Upper lobe of right lung (tissue), 1 donor: ENCODE data around the gene SSC5D. TPM values are rescaled to one million over a fixed set of nuclear protein-coding genes. Genes with fewer than 3 reads are reported as not detected.

Source experiments
- ATAC-seq: fragments of 200-7000 bp; cut with Tn5 transposase; one replicate; pipeline ENCODE4 v1.9.1; 2020; ENCODE audit warnings: mild to moderate bottlenecking, moderate library complexity
- DNase-seq: peaks from one replicate; pipeline ENCODE4 v3.0.0-alpha.2; 2020
- H3K27ac ChIP-seq: fragments of 200-600 bp; one replicate; pipeline ENCODE4 v1.8.0; 2022
- H3K27me3 ChIP-seq: fragments of 200-600 bp; one replicate; pipeline ENCODE4 v1.8.0; 2022; ENCODE audit warnings: mild to moderate bottlenecking
- H3K36me3 ChIP-seq: fragments of 200-600 bp; one replicate; pipeline ENCODE4 v1.8.0; 2022
- H3K4me1 ChIP-seq: fragments of 200-600 bp; one replicate; pipeline ENCODE4 v1.8.0; 2022
- H3K4me3 ChIP-seq: fragments of 200-600 bp; one replicate; pipeline ENCODE4 v1.8.0; 2022; ENCODE audit warnings: mild to moderate bottlenecking
- H3K9me3 ChIP-seq: fragments of 200-600 bp; one replicate; pipeline ENCODE4 v1.8.0; 2022
- intact Hi-C: fragments of 100-400 bp; cut with DNase I; formaldehyde crosslinking; loops from one replicate; pipeline ENCODE4 v1.11.0; 2022
- total RNA-seq: library from RNA; stranded (reverse); fragmentation: NEBNext Ultra II Directional; extraction: Animal tissue kit (Norgen Biotek cat#: 25700); gene quantifications from one replicate; pipeline ENCODE4 v1.2.1, GENCODE V29; 2021
- TF ChIP-seq, protein P1 (sequence below): fragments of 200-600 bp; IDR thresholded peaks from one replicate; pipeline ENCODE4 v1.8.0; 2022; ENCODE audit warnings: antibody characterized with exemption
- donor health status: DM: no; HTN: yes; CAD: no; lungs with severe emphysema.

SSC5D gene
- total RNA-seq, 1 donor from 2014 or later, result 6.0 TPM

DNA sequence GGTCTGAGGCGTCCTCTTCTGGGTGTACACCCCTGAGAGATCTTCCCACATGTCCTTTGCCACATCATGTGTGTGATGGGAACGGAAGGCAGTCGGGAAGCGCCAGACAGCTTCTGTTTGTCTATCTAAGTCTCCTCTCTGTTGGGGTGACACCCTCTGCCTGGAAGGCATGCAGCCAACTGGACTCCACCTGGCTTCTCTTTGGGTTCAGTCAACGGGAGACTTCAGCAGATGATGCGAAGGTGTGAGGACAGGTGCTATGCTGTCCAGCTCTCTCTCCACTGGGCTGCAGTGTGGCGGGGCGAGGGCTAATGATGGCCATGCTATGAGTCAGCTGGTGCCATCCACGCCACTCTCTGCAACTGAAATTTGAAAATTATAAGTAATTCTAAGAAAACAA is 71.4 kb downstream of the SSC5D start:
- intact Hi-C loops, result no loop called here
- no peaks in the 10 kb centered on the region for H3K36me3 ChIP-seq
- H3K4me1 ChIP-seq, result no peaks in the 10 kb centered on the region
- no peak overlapping the region for H3K4me3 ChIP-seq
- H3K27ac ChIP-seq, result no peak overlapping the region
- DNase-seq, result no peak
- TF ChIP-seq, protein P1, sequence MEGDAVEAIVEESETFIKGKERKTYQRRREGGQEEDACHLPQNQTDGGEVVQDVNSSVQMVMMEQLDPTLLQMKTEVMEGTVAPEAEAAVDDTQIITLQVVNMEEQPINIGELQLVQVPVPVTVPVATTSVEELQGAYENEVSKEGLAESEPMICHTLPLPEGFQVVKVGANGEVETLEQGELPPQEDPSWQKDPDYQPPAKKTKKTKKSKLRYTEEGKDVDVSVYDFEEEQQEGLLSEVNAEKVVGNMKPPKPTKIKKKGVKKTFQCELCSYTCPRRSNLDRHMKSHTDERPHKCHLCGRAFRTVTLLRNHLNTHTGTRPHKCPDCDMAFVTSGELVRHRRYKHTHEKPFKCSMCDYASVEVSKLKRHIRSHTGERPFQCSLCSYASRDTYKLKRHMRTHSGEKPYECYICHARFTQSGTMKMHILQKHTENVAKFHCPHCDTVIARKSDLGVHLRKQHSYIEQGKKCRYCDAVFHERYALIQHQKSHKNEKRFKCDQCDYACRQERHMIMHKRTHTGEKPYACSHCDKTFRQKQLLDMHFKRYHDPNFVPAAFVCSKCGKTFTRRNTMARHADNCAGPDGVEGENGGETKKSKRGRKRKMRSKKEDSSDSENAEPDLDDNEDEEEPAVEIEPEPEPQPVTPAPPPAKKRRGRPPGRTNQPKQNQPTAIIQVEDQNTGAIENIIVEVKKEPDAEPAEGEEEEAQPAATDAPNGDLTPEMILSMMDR, result no peak
- ATAC-seq, result no peak
- no peaks in the 10 kb centered on the region for H3K9me3 ChIP-seq
- no peaks in the 10 kb centered on the region for H3K27me3 ChIP-seq

GRCh38 chr19:55563261-55563690 is 75.0 kb downstream of the SSC5D start:
- ATAC-seq (peak; percentile 84), DNase-seq (no peak)
- H3K9me3 ChIP-seq, result no peaks in the 10 kb centered on the region
- H3K27me3 ChIP-seq, result no peaks in the 10 kb centered on the region
- no peak overlapping the region for H3K27ac ChIP-seq
- no peaks in the 10 kb centered on the region for H3K36me3 ChIP-seq
- intact Hi-C loops, result no loop called here
- TF ChIP-seq, protein P1, result no peak
- no peak overlapping the region for H3K4me3 ChIP-seq
- H3K4me1 ChIP-seq, result no peaks in the 10 kb centered on the region

GRCh38 chr19:55566823-55567222 is 78.6 kb downstream of the SSC5D start:
- TF ChIP-seq, protein P1, result no peak
- Histone ChIP-seq H3K4me1 (no peaks in the 10 kb centered on the region), H3K9me3 (no peaks in the 10 kb centered on the region), H3K27me3 (no peaks in the 10 kb centered on the region), H3K36me3 (no peaks in the 10 kb centered on the region), H3K27ac (no peak overlapping the region), H3K4me3 (no peak overlapping the region)
- no peak for DNase-seq
- ATAC-seq, result no peak
- intact Hi-C loops, result no loop called here

GRCh38 chr19:55567708-55568328 is 79.6 kb downstream of the SSC5D start:
- no peaks in the 10 kb centered on the region for H3K9me3 ChIP-seq
- TF ChIP-seq, protein P1, result no peak
- DNase-seq, result no peak
- no peaks in the 10 kb centered on the region for H3K36me3 ChIP-seq
- ATAC-seq, result no peak
- no peaks in the 10 kb centered on the region for H3K4me1 ChIP-seq
- intact Hi-C loops, result no loop called here
- no peak overlapping the region for H3K4me3 ChIP-seq
- no peak overlapping the region for H3K27ac ChIP-seq
- H3K27me3 ChIP-seq, result no peaks in the 10 kb centered on the region

Other genes starting within 250 kb of the SSC5D start
- 61.0 TPM for gene PPP6R1, start 229.4 kb upstream of the SSC5D start, total RNA-seq
- 19.7 TPM for gene HSPBP1, start 208.3 kb upstream of the SSC5D start, total RNA-seq
- 1.3 TPM for gene BRSK1, start 204.4 kb upstream of the SSC5D start, total RNA-seq
- 23.9 TPM for gene TMEM150B, start 163.1 kb upstream of the SSC5D start, total RNA-seq
- gene KMT5C, start 148.6 kb upstream of the SSC5D start, total RNA-seq, result 11.7 TPM
- gene COX6B2, start 133.7 kb upstream of the SSC5D start, total RNA-seq, result not detected
- gene GARIN5B, start 125.2 kb upstream of the SSC5D start, total RNA-seq, result not detected
- 0.84 TPM for gene IL11, start 118.0 kb upstream of the SSC5D start, total RNA-seq
- not detected for gene TMEM190, start 111.6 kb upstream of the SSC5D start, total RNA-seq
- 19.8 TPM for gene TMEM238, start 104.1 kb upstream of the SSC5D start, total RNA-seq
- gene RPL28, start 102.5 kb upstream of the SSC5D start, total RNA-seq, result 1,343 TPM
- 19.5 TPM for gene UBE2S, start 80.6 kb upstream of the SSC5D start, total RNA-seq
- not detected for gene SHISA7, start 45.1 kb upstream of the SSC5D start, total RNA-seq
- gene ISOC2, start 26.8 kb upstream of the SSC5D start, total RNA-seq, result 25.3 TPM
- gene C19orf85, start 23.7 kb upstream of the SSC5D start, total RNA-seq, result not detected
- 10.2 TPM for gene ZNF628, start 11.8 kb upstream of the SSC5D start, total RNA-seq
- gene NAT14, start 3.2 kb upstream of the SSC5D start, total RNA-seq, result 14.7 TPM
- gene SBK2, start 48.7 kb downstream of the SSC5D start, total RNA-seq, result not detected
- gene SBK3, start 57.1 kb downstream of the SSC5D start, total RNA-seq, result 1.8 TPM
- gene ZNF579, start 92.4 kb downstream of the SSC5D start, total RNA-seq, result 15.7 TPM
- gene FIZ1, start 111.1 kb downstream of the SSC5D start, total RNA-seq, result 14.9 TPM
- 28.6 TPM for gene ZNF524, start 111.9 kb downstream of the SSC5D start, total RNA-seq
- gene ZNF865, start 117.2 kb downstream of the SSC5D start, total RNA-seq, result 18.4 TPM
- gene ZNF784, start 136.1 kb downstream of the SSC5D start, total RNA-seq, result 9.7 TPM
- gene ZNF580, start 152.6 kb downstream of the SSC5D start, total RNA-seq, result 30.7 TPM
- 16.4 TPM for gene ZNF581, start 155.2 kb downstream of the SSC5D start, total RNA-seq
- gene CCDC106, start 159.8 kb downstream of the SSC5D start, total RNA-seq, result 11.1 TPM
- 142 TPM for gene U2AF2, start 166.6 kb downstream of the SSC5D start, total RNA-seq
- gene EPN1, start 186.8 kb downstream of the SSC5D start, total RNA-seq, result 117 TPM
- not detected for gene NLRP9, start 250.0 kb downstream of the SSC5D start, total RNA-seq